Measurements from ENCODE around the gene HS6ST1.
A peak's percentile ranks its signal among the peaks of the same experiment; 100 is the strongest.

Gene HS6ST1

GRCh38 chr2:128233790-128234395, 84.8 kb downstream of the HS6ST1 start:
- no peak for DNase-seq

GRCh38 chr2:128232965-128233789, 85.5 kb downstream of the HS6ST1 start:
- DNase-seq, result peak; percentile 62

DNA sequence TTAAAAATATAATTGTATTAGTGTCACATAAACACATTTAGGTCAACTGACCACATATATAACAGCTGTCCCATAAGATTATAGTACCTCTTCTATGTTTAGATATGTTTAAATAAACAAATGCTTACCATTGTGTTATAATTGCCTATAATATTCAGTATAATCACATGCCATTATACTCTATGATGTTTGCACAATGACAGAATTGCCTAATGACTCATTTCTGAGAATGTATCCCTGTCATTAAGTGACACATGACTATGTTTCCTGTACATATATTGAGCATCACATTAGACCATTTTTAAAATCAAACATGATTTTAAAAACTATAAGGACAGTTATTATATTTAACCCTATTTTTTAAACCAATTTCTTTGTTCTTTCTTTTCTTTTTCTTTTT, 89.8 kb downstream of the HS6ST1 start:
- DNase-seq, result no peak

DNA sequence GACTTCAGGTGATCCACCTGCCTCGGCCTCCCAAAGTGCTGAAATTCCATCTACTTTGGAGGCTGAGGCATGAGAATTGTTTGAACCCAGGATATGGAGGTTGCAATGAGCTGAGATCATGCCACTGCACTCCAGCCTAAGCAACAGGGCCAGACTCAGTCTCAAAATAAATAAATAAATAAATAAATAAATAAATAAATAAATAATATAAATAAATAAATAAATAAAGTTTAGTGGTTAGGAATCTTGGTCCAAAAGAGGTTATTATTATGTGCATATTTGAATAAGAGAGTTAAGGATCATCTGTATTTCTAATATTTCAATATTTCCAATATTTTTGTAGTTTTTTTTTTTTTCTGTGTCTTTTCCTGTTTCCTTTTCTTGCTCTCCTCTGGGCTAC, 90.8 kb downstream of the HS6ST1 start:
- no peak for DNase-seq

DNA sequence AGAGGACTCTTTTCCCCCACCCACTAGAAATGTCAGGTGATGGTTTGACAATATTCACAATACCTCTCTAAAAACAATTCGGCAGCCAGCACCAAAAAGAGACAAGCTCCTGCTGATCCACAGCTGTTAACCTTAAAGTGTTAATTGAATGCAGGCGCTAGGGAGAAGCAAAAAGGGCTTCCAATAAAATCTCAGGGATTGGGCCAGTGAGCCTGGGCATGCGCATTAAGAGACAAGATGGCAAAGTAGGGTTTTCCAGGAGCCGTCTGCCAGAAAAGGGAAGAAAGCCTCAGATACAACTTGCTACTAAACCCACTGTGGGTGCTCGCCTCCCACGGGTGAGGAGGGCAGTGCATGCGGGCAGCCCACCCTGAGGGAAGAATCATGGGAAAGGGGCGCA, 98.8 kb downstream of the HS6ST1 start:
- no peak for DNase-seq

GRCh38 chr2:128217671-128218070, 101.0 kb downstream of the HS6ST1 start:
- no peak for DNase-seq

DNA sequence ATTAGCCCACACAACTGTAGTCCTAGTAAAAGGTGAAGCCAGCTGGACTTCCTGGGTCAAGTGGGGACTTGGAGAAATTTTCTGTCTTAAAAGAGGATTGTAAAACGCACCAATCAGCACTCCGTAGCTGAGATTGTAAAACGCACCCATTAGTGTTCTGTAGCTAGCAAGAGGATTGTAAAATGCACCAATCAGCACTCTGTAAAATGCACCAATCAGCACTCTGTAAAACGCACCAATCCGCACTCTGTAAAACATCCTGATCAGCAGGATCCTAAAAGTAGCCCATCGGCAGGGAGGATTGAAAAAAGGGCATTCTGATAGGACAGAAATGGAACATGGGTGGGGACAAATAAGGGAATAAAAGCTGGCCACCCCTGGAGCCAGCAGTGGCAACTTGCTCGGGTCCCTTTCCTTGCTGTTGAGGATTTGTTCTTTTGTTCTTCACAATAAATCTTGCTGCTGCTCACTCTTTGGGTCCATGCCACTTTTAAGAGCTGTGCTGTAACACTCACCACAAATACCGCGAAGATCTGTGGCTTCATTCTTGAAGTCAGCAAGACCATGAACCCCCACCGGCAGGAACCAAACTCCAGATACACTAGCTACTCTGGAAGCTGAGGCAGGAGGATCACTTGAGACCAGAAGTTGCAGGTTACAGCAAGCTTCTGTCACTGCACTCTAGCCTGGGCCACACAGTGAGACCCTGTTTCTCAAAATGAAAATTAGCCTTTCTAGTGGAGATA, 102.6 kb downstream of the HS6ST1 start:
- DNase-seq, result no peak
